ENCODE results near the gene SCYL3.
A peak's percentile ranks its signal among the peaks of the same experiment; 100 is the strongest.
"Not testable (repeated sequence)": the region's sequence is repeated elsewhere in the genome, so short reads cannot be mapped to it uniquely, and the experiment has no call there.

Gene SCYL3

GRCh38 chr1:169893645-169894423 lies at the start of gene SCYL3:
Gene SCYL3, minus strand, starts transcription at chr1:169893896. Its CDS starts 5,056 bp downstream, at chr1:169888840.
- Histone ChIP-seq H3K27ac (peak within 1 kb of the TSS; percentile 87 to 100 (median 99)), H3K4me3 (peak within 1 kb of the TSS; percentile 71 to 97 (median 88))

GRCh38 chr1:169941982-169942830 lies 48.5 kb upstream of the SCYL3 start:
- H3K27ac ChIP-seq: no peak overlapping the region
- no peak overlapping the region for H3K4me3 ChIP-seq

- no peak overlapping the region for H3K27ac ChIP-seq
- H3K4me3 ChIP-seq: no peak overlapping the region
These were observed 40.5 kb upstream of the SCYL3 start for GRCh38 chr1:169933984-169934725.

GRCh38 chr1:169931795-169932231 lies 38.1 kb upstream of the SCYL3 start:
- no peak overlapping the region for H3K4me3 ChIP-seq
- no peak overlapping the region for H3K27ac ChIP-seq

- Histone ChIP-seq H3K27ac (no peak overlapping the region), H3K4me3 (no peak overlapping the region)
These were observed 35.5 kb upstream of the SCYL3 start for GRCh38 chr1:169929210-169929526.

- Histone ChIP-seq H3K27ac (no peak overlapping the region), H3K4me3 (no peak overlapping the region)
These were observed 34.9 kb upstream of the SCYL3 start for GRCh38 chr1:169928438-169929209.

- Histone ChIP-seq H3K27ac (no peak overlapping the region), H3K4me3 (no peak overlapping the region)
These were observed 32.1 kb upstream of the SCYL3 start for GRCh38 chr1:169925505-169926482.

- no peak overlapping the region for H3K27ac ChIP-seq
- no peak overlapping the region for H3K4me3 ChIP-seq
These were observed 31.1 kb upstream of the SCYL3 start for GRCh38 chr1:169924829-169925228.

- Histone ChIP-seq H3K27ac (no peak overlapping the region), H3K4me3 (no peak overlapping the region)
These were observed 30.4 kb upstream of the SCYL3 start for GRCh38 chr1:169924063-169924462.

GRCh38 chr1:169921080-169921479 lies 27.4 kb upstream of the SCYL3 start:
- Histone ChIP-seq H3K4me3 (no peak overlapping the region), H3K27ac (no peak overlapping the region)

- Histone ChIP-seq H3K27ac (no peak overlapping the region), H3K4me3 (no peak overlapping the region)
These were observed 25.2 kb upstream of the SCYL3 start for GRCh38 chr1:169918927-169919326.

GRCh38 chr1:169918220-169918619 lies 24.5 kb upstream of the SCYL3 start:
- not testable (repeated sequence) for H3K27ac ChIP-seq, H3K4me3 ChIP-seq

- peak overlapping the region in 3 of 21 experiments; percentile 5 to 32 (median 29) for H3K27ac ChIP-seq
- no peak overlapping the region for H3K4me3 ChIP-seq
These were observed 21.5 kb upstream of the SCYL3 start for GRCh38 chr1:169915150-169915549.

- peak overlapping the region in 1 of 21 experiments; percentile 5 for H3K27ac ChIP-seq
- no peak overlapping the region for H3K4me3 ChIP-seq
These were observed 20.8 kb upstream of the SCYL3 start for GRCh38 chr1:169914531-169914930.

GRCh38 chr1:169909499-169909898 lies 15.8 kb upstream of the SCYL3 start:
- Histone ChIP-seq H3K4me3 (no peak overlapping the region), H3K27ac (peak overlapping the region in 2 of 21 experiments; percentile 26 to 55)

GRCh38 chr1:169906938-169907337 lies 13.2 kb upstream of the SCYL3 start:
- H3K27ac ChIP-seq: no peak overlapping the region
- H3K4me3 ChIP-seq: no peak overlapping the region

GRCh38 chr1:169904834-169905233 lies 11.1 kb upstream of the SCYL3 start:
- no peak overlapping the region for H3K27ac ChIP-seq

GRCh38 chr1:169902751-169903150 lies 9.1 kb upstream of the SCYL3 start:
- H3K27ac ChIP-seq: no peak overlapping the region
- no peak overlapping the region for H3K4me3 ChIP-seq

More at GRCh38 chr1:169904834-169905233, 11.1 kb upstream of the SCYL3 start:
- no peak overlapping the region for H3K4me3 ChIP-seq
